Dermis blood vessel endothelial cell (primary cell): ENCODE measurements around the gene PLXNB2. TPM values are rescaled to one million over a fixed set of nuclear protein-coding genes. Genes with fewer than 3 reads are reported as not detected.

Experiments used
- DNase-seq: peaks from one replicate; pipeline ENCODE4 v3.0.0; 2010
- total RNA-seq: library from RNA; depleted of rRNA; stranded (reverse); fragments of >200 nt; gene quantifications from 2 replicates; pipeline ENCODE4 v1.2.3, GENCODE V29; 2014

PLXNB2 gene
- total RNA-seq, 1 donor from 2014 or later, result 96.1 TPM

GRCh38 chr22:50227579-50228215, 79.7 kb downstream of the PLXNB2 start:
- DNase-seq, result no peak

DNA sequence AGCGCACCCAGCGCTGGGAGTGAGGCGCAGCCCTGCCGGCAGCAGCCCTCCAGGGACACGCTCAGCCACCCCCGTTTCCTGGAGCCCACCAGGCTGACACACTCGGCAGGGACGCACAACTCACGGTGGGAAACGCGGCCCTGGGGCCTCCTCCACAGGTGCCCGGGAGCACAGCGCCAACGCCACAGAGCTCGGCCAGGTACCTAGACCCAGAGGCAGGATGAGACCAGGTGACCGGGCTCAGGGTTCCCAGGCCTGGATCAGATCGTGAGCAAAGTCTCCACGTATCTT, 80.6 kb downstream of the PLXNB2 start:
- DNase-seq, result no peak

- DNase-seq, result no peak
Observed at GRCh38 chr22:50226063-50226874, 81.2 kb downstream of the PLXNB2 start.

DNA sequence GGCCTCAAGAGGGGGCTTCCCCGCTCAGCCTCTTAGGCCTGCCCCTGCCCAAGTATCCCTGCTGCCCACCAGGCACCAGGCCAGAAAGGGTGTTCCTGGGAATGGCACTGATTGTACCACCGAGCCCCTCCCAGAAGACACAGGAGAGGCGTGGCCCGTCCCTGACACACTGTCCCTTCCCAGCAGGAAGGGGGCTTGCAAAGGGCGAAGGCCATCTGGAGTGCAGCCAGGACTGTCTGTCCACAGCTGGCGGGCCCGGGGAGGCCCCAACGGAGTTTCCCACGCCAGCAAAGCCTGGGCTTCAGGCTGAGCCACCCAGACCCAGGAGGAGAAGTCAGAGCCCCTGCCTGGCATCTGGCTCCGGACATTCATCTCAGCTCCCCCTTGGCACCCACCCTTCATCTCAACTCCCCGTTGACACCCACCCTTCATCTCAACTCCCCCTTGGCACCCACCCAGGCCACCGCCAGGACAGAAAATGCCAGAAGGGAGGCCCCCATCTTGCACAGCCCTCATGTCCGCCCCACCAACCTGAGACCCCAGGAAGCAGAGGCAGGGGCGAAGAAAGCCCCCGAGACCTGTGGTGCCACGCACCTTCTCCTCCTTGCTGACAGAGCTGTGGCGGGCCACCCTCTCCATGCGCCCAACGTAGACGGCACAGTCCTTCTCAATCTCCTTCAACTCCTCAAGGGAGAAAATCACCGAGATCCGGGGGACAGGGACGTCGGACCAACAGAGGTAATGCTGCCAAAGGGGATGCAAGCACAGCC, 82.1 kb downstream of the PLXNB2 start:
- DNase-seq, result no peak

Other genes starting within 250 kb of the PLXNB2 start
- not detected in 2 replicates for gene TTLL8, start 249.3 kb downstream of the PLXNB2 start, total RNA-seq
- not detected in 2 replicates for gene MLC1, start 222.2 kb downstream of the PLXNB2 start, total RNA-seq
- 19.4 and 35.1 TPM in 2 replicates for gene MOV10L1, start 217.6 kb downstream of the PLXNB2 start, total RNA-seq
- gene PANX2, start 136.9 kb downstream of the PLXNB2 start, total RNA-seq, result 0.34 and 0.60 TPM in 2 replicates
- 25.2 and 39.4 TPM in 2 replicates for gene TRABD, start 121.7 kb downstream of the PLXNB2 start, total RNA-seq
- gene SELENOO, start 106.6 kb downstream of the PLXNB2 start, total RNA-seq, result 32.8 and 47.0 TPM in 2 replicates
- 28.5 and 38.1 TPM in 2 replicates for gene TUBGCP6, start 62.6 kb downstream of the PLXNB2 start, total RNA-seq
- 35.2 and 39.5 TPM in 2 replicates for gene HDAC10, start 56.4 kb downstream of the PLXNB2 start, total RNA-seq
- gene MAPK12, start 46.0 kb downstream of the PLXNB2 start, total RNA-seq, result 73.4 and 118 TPM in 2 replicates
- gene MAPK11, start 37.3 kb downstream of the PLXNB2 start, total RNA-seq, result 21.4 and 41.7 TPM in 2 replicates
- 1.3 and 3.6 TPM in 2 replicates for gene DENND6B, start 19.4 kb upstream of the PLXNB2 start, total RNA-seq
- gene PPP6R2, start 35.7 kb upstream of the PLXNB2 start, total RNA-seq, result 67.0 and 82.9 TPM in 2 replicates
- 50.0 and 62.1 TPM in 2 replicates for gene SBF1, start 167.4 kb upstream of the PLXNB2 start, total RNA-seq
- 0.34 and 0.60 TPM in 2 replicates for gene ADM2, start 173.9 kb upstream of the PLXNB2 start, total RNA-seq
- gene MIOX, start 179.2 kb upstream of the PLXNB2 start, total RNA-seq, result not detected in 2 replicates
- gene LMF2, start 200.1 kb upstream of the PLXNB2 start, total RNA-seq, result 43.7 and 50.9 TPM in 2 replicates
- 30.1 and 37.1 TPM in 2 replicates for gene NCAPH2, start 200.6 kb upstream of the PLXNB2 start, total RNA-seq
- 2.3 and 5.6 TPM in 2 replicates for gene SCO2, start 218.0 kb upstream of the PLXNB2 start, total RNA-seq
- gene TYMP, start 222.4 kb upstream of the PLXNB2 start, total RNA-seq, result 28.9 and 53.1 TPM in 2 replicates
- not detected in 2 replicates for gene KLHDC7B, start 238.3 kb upstream of the PLXNB2 start, total RNA-seq